Measurements from ENCODE around the gene ALG9.

GRCh38 chr11:111870113-111870512 is 1.3 kb downstream of the ALG9 start:
- TF ChIP-seq, protein P1, sequence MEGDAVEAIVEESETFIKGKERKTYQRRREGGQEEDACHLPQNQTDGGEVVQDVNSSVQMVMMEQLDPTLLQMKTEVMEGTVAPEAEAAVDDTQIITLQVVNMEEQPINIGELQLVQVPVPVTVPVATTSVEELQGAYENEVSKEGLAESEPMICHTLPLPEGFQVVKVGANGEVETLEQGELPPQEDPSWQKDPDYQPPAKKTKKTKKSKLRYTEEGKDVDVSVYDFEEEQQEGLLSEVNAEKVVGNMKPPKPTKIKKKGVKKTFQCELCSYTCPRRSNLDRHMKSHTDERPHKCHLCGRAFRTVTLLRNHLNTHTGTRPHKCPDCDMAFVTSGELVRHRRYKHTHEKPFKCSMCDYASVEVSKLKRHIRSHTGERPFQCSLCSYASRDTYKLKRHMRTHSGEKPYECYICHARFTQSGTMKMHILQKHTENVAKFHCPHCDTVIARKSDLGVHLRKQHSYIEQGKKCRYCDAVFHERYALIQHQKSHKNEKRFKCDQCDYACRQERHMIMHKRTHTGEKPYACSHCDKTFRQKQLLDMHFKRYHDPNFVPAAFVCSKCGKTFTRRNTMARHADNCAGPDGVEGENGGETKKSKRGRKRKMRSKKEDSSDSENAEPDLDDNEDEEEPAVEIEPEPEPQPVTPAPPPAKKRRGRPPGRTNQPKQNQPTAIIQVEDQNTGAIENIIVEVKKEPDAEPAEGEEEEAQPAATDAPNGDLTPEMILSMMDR (IDR thresholded peaks at IDR 0.05) = no peak
- no peak for TF ChIP-seq POLR2AphosphoS5 (IDR thresholded peaks at IDR 0.05)

Data from breast epithelium (tissue), 3 donors.